ENCODE measurements around the gene PPP4R3B. TPM values are rescaled to one million over a fixed set of nuclear protein-coding genes. Genes with fewer than 3 reads are reported as not detected.

Gene PPP4R3B
- total and polyA plus RNA-seq, 2 donors (not counting 1 experiment from before 2014, with no cell fraction given), result 15.9 to 93.8 TPM

GRCh38 chr2:55567298-55567697 is 50.1 kb downstream of the PPP4R3B start:
- POLR2A ChIA-PET, result no interaction called here
- H3K4me2 ChIP-seq (replicated peaks; ENCODE audit: low read depth, low read length, poor library complexity, severe bottlenecking), result no peak overlapping the region
- no peaks in the 10 kb centered on the region for H3K9me3 ChIP-seq (ENCODE audit: control extremely low read depth in 1 of 3, control insufficient read depth in 2 of 3, insufficient read depth in 1 of 3, low read length in 2 of 3)
- ATAC-seq (ENCODE audit: low read depth), result no peak
- no peak overlapping the region for H3K4me3 ChIP-seq (ENCODE audit: control extremely low read depth in 1 of 5, extremely low read depth in 1 of 5, insufficient read depth in 1 of 5, low read depth in 2 of 5, low read length in 4 of 5)
- intact Hi-C loops (cut with micrococcal nuclease), result no loop called here
- no peaks in the 10 kb centered on the region for H3K4me1 ChIP-seq (ENCODE audit: control insufficient read depth in 2 of 2, insufficient read depth in 2 of 2, low read length in 2 of 2)
- H3K9ac ChIP-seq (ENCODE audit: low read length), result no peak overlapping the region
- peaks cover 11 to 59% of the 10 kb centered on the region in 2 experiments for H3K36me3 ChIP-seq (replicated peaks in 1 of 2; ENCODE audit: control extremely low read depth in 1 of 2, control insufficient read depth in 1 of 2, extremely low read depth in 1 of 2, insufficient read depth in 2 of 2, low read length in 1 of 2)
- Mint-ChIP-seq H3K27ac (no peak overlapping the region), H3K4me1 (no peaks in the 10 kb centered on the region), H3K9me3 (ENCODE audit: insufficient read depth) (no peaks in the 10 kb centered on the region), H3K27me3 (no peaks in the 10 kb centered on the region), H3K4me3 (no peak overlapping the region)
- peaks cover 3% of the 10 kb centered on the region for H3K79me2 ChIP-seq (ENCODE audit: control insufficient read depth, insufficient read depth, low read length)
- H4K20me1 ChIP-seq (ENCODE audit: control insufficient read depth, insufficient read depth, low read length, poor library complexity, severe bottlenecking), result no peaks in the 10 kb centered on the region
- TF ChIP-seq EZH2 (IDR thresholded peaks at IDR 0.05; ENCODE audit: borderline replicate concordance, insufficient read depth, low read depth, low read length, poor library complexity, severe bottlenecking) (no peak), CTCF (IDR thresholded peaks at IDR 0.05) (no peak)
- no peak overlapping the region for H2AFZ ChIP-seq (ENCODE audit: insufficient read depth, low read depth, low read length, poor library complexity, severe bottlenecking)
- H3K27ac ChIP-seq (ENCODE audit: low read length in 2 of 2), result no peak overlapping the region
- WGBS (ENCODE audit: insufficient coverage), result 100% methylated on average over 3 of the region's 4 CpGs
- DNase-seq, result no peak
- CTCF ChIA-PET, result no interaction called here
- no peaks in the 10 kb centered on the region for H3K27me3 ChIP-seq (replicated peaks in 1 of 4; ENCODE audit: control extremely low read depth in 1 of 4, control insufficient read depth in 3 of 4, insufficient read depth in 4 of 4, low read length in 3 of 4)

GRCh38 chr2:55565613-55566012 is 51.8 kb downstream of the PPP4R3B start:
- Histone ChIP-seq H3K27me3 (replicated peaks in 1 of 4; ENCODE audit: control extremely low read depth in 1 of 4, control insufficient read depth in 3 of 4, insufficient read depth in 4 of 4, low read length in 3 of 4) (no peaks in the 10 kb centered on the region), H3K27ac (ENCODE audit: low read length in 2 of 2) (no peak overlapping the region), H4K20me1 (ENCODE audit: control insufficient read depth, insufficient read depth, low read length, poor library complexity, severe bottlenecking) (no peaks in the 10 kb centered on the region), H3K4me3 (ENCODE audit: control extremely low read depth in 1 of 5, extremely low read depth in 1 of 5, insufficient read depth in 1 of 5, low read depth in 2 of 5, low read length in 4 of 5) (no peak overlapping the region), H3K36me3 (replicated peaks in 1 of 2; ENCODE audit: control extremely low read depth in 1 of 2, control insufficient read depth in 1 of 2, extremely low read depth in 1 of 2, insufficient read depth in 2 of 2, low read length in 1 of 2) (peaks cover 8 to 66% of the 10 kb centered on the region in 2 experiments), H2AFZ (ENCODE audit: insufficient read depth, low read depth, low read length, poor library complexity, severe bottlenecking) (no peak overlapping the region), H3K9ac (ENCODE audit: low read length) (no peak overlapping the region), H3K4me1 (ENCODE audit: control insufficient read depth in 2 of 2, insufficient read depth in 2 of 2, low read length in 2 of 2) (no peaks in the 10 kb centered on the region), H3K4me2 (replicated peaks; ENCODE audit: low read depth, low read length, poor library complexity, severe bottlenecking) (no peak overlapping the region), H3K9me3 (ENCODE audit: control extremely low read depth in 1 of 3, control insufficient read depth in 2 of 3, insufficient read depth in 1 of 3, low read length in 2 of 3) (peaks cover 0 to 9% (median 1%) of the 10 kb centered on the region in 3 donors), H3K79me2 (ENCODE audit: control insufficient read depth, insufficient read depth, low read length) (peaks cover 3% of the 10 kb centered on the region)
- no CpG with 5 or more reads among the region's 1 CpG for WGBS (ENCODE audit: insufficient coverage)
- TF ChIP-seq CTCF (IDR thresholded peaks at IDR 0.05), result no peak
- no peak for TF ChIP-seq EZH2 (IDR thresholded peaks at IDR 0.05; ENCODE audit: borderline replicate concordance, insufficient read depth, low read depth, low read length, poor library complexity, severe bottlenecking)
- no peak overlapping the region for H3K27ac Mint-ChIP-seq
- no peaks in the 10 kb centered on the region for H3K9me3 Mint-ChIP-seq (ENCODE audit: insufficient read depth)
- DNase-seq (no peak), ATAC-seq (ENCODE audit: low read depth) (no peak)
- H3K4me3 Mint-ChIP-seq, result no peak overlapping the region
- intact Hi-C loops (cut with micrococcal nuclease), result no loop called here
- no peaks in the 10 kb centered on the region for H3K27me3 Mint-ChIP-seq
- H3K4me1 Mint-ChIP-seq, result no peaks in the 10 kb centered on the region
- POLR2A ChIA-PET, result no interaction called here
- CTCF ChIA-PET, result no interaction called here

Measured in B cell (primary cell).